Measurements from ENCODE around the gene ANTXR1. TPM values are rescaled to one million over a fixed set of nuclear protein-coding genes. Genes with fewer than 3 reads are reported as not detected.

Gene ANTXR1
- total RNA-seq, 1 donor from 2014 or later: not detected

GRCh38 chr2:69099541-69099940 lies 86.6 kb downstream of the ANTXR1 start:
- no peaks in the 10 kb centered on the region for H3K36me3 Mint-ChIP-seq (ENCODE audit: low read depth)
- TF ChIP-seq, protein P1, sequence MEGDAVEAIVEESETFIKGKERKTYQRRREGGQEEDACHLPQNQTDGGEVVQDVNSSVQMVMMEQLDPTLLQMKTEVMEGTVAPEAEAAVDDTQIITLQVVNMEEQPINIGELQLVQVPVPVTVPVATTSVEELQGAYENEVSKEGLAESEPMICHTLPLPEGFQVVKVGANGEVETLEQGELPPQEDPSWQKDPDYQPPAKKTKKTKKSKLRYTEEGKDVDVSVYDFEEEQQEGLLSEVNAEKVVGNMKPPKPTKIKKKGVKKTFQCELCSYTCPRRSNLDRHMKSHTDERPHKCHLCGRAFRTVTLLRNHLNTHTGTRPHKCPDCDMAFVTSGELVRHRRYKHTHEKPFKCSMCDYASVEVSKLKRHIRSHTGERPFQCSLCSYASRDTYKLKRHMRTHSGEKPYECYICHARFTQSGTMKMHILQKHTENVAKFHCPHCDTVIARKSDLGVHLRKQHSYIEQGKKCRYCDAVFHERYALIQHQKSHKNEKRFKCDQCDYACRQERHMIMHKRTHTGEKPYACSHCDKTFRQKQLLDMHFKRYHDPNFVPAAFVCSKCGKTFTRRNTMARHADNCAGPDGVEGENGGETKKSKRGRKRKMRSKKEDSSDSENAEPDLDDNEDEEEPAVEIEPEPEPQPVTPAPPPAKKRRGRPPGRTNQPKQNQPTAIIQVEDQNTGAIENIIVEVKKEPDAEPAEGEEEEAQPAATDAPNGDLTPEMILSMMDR (IDR thresholded peaks at IDR 0.05): no peak
- no peak overlapping the region for H3K4me3 Mint-ChIP-seq
- no peaks in the 10 kb centered on the region for H3K4me1 Mint-ChIP-seq
- H3K27me3 Mint-ChIP-seq: peaks cover 12% of the 10 kb centered on the region
- no peak for DNase-seq
- POLR2A ChIA-PET: no interaction called here
- no peak overlapping the region for H3K27ac Mint-ChIP-seq
- intact Hi-C loops (cut with micrococcal nuclease): no loop called here
- ATAC-seq (ENCODE audit: low read depth): no peak
- CTCF ChIA-PET: no interaction called here
- no peaks in the 10 kb centered on the region for H3K9me3 Mint-ChIP-seq

DNA sequence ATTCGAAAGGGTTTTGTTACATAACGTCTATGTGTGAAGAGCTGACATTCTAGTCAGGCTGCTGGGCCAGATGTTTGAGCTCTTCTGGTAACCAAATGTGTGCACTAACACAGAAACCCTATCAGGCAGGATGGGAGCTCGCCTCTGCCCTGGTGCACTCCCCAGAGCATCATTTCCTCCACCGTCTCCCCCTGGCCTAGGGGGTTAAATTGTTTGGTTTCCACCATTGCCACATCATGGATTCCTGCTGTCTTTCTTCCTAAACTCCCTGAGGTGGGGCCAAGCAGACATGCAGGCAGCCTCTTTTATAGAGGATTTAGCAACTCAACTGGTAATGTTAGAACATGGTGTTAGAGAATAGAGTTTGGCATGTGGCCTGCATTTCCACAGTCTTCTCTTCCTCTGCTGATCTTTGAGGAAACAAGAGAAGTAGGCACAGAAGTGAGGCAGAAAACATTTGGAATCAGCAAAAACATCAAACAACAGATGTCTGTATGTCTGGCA lies 87.3 kb downstream of the ANTXR1 start:
- CTCF ChIA-PET: no interaction called here
- TF ChIP-seq, protein P1 (IDR thresholded peaks at IDR 0.05): no peak
- H3K36me3 Mint-ChIP-seq (ENCODE audit: low read depth): no peaks in the 10 kb centered on the region
- intact Hi-C loops (cut with micrococcal nuclease): no loop called here
- no peak overlapping the region for H3K4me3 Mint-ChIP-seq
- POLR2A ChIA-PET: no interaction called here
- H3K27ac Mint-ChIP-seq: no peak overlapping the region
- H3K4me1 Mint-ChIP-seq: no peaks in the 10 kb centered on the region
- peaks cover 12% of the 10 kb centered on the region for H3K27me3 Mint-ChIP-seq
- no peak for ATAC-seq (ENCODE audit: low read depth)
- no peaks in the 10 kb centered on the region for H3K9me3 Mint-ChIP-seq
- no peak for DNase-seq

DNA sequence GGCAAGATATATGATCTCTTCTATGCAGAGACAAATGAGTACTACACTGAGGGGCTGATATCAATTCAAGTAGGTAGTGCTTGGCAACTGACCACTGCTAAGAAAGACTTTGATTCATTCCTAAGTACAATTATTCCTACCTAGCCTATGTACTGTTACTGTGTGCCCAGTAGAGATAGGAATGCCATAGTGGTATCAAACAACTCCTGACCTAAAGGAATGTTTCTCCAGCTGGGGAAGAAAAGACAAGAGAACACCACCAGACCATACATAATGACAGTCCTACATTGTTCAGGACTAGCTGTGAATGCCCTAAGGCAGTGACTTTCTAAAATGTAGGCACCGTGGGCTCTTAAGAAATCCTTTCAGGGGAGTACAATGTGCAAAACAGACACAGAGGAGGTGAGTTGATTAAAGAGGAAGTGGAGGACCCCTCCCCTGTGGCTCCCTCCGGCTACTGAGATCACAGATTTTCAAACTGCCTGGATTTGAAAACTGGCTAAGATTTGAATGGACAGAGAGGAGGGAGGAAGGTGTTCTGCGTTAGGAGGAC lies 89.1 kb downstream of the ANTXR1 start:
- no peak for ATAC-seq (ENCODE audit: low read depth)
- no peak for DNase-seq
- Mint-ChIP-seq H3K27me3 (peaks cover 15% of the 10 kb centered on the region), H3K9me3 (no peaks in the 10 kb centered on the region), H3K36me3 (ENCODE audit: low read depth) (no peaks in the 10 kb centered on the region), H3K4me1 (no peaks in the 10 kb centered on the region), H3K27ac (no peak overlapping the region), H3K4me3 (no peak overlapping the region)
- CTCF ChIA-PET: no interaction called here
- POLR2A ChIA-PET: no interaction called here
- TF ChIP-seq, protein P1 (IDR thresholded peaks at IDR 0.05): no peak
- intact Hi-C loops (cut with micrococcal nuclease): no loop called here

DNA sequence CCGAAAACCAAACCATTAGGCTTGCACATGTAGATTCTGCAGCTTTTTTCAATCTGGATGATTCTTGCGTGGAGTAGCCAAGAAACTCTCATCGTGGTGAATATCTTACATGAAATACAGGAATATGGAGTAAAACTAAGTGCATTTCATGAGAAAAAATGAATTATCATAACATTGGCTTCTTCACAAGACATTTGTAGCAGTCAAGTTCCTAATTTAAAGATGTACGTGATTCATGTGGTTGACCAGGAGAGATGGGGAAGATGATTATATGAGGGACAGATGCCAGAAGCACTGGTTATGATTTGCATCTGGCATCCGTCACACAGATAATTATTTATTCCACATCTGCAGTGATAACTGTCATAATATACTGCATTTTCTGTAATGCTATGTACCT lies 90.4 kb downstream of the ANTXR1 start:
- Mint-ChIP-seq H3K36me3 (ENCODE audit: low read depth) (no peaks in the 10 kb centered on the region), H3K27me3 (peaks cover 14% of the 10 kb centered on the region), H3K4me1 (no peaks in the 10 kb centered on the region), H3K27ac (no peak overlapping the region), H3K9me3 (no peaks in the 10 kb centered on the region), H3K4me3 (no peak overlapping the region)
- ChIA-PET POLR2A (no interaction called here), CTCF (no interaction called here)
- intact Hi-C loops (cut with micrococcal nuclease): no loop called here
- ATAC-seq (ENCODE audit: low read depth) (no peak), DNase-seq (no peak)
- TF ChIP-seq, protein P1 (IDR thresholded peaks at IDR 0.05): no peak

GRCh38 chr2:69104261-69104660 lies 91.3 kb downstream of the ANTXR1 start:
- peaks cover 13% of the 10 kb centered on the region for H3K27me3 Mint-ChIP-seq
- no peaks in the 10 kb centered on the region for H3K4me1 Mint-ChIP-seq
- ATAC-seq (ENCODE audit: low read depth) (no peak), DNase-seq (no peak)
- H3K4me3 Mint-ChIP-seq: no peak overlapping the region
- POLR2A ChIA-PET: no interaction called here
- TF ChIP-seq, protein P1 (IDR thresholded peaks at IDR 0.05): no peak
- H3K9me3 Mint-ChIP-seq: no peaks in the 10 kb centered on the region
- no peaks in the 10 kb centered on the region for H3K36me3 Mint-ChIP-seq (ENCODE audit: low read depth)
- CTCF ChIA-PET: no interaction called here
- intact Hi-C loops (cut with micrococcal nuclease): no loop called here
- H3K27ac Mint-ChIP-seq: no peak overlapping the region

Data from activated B cell treated with CpG ODN at 0.5 μM for 24 hours (primary cell).